Testis (tissue), 5 donors: ENCODE measurements around the gene ASB7. TPM values are rescaled to one million over a fixed set of nuclear protein-coding genes. Genes with fewer than 3 reads are reported as not detected.

Source experiments
- DNase-seq: peaks from one replicate; pipeline ENCODE4 v3.0.0-alpha.2; 2019
- H3K27ac ChIP-seq, 2 donors: fragments of 200-600 bp; sonication (generic); one replicate each; pipeline ENCODE4 v1.5.1; 2019
- H3K27me3 ChIP-seq: fragments of 200-600 bp; sonication (generic); one replicate; pipeline ENCODE4 v1.5.1; 2019
- H3K36me3 ChIP-seq: fragments of 200-600 bp; sonication (generic); one replicate; pipeline ENCODE4 v1.5.1; 2017; ENCODE audit warnings: low read depth; ENCODE audit errors: missing control alignments
- H3K4me1 ChIP-seq: fragments of 200-600 bp; sonication (generic); one replicate; pipeline ENCODE4 v1.5.1; 2019
- H3K4me3 ChIP-seq, 2 donors: fragments of 200-600 bp; sonication (generic); one replicate each; pipeline ENCODE4 v1.5.1; 2017 to 2019
- H3K9me3 ChIP-seq: fragments of 200-600 bp; sonication (generic); one replicate; pipeline ENCODE4 v1.5.1; 2017
- POLR2A ChIP-seq: fragments of 450-650 bp; IDR thresholded peaks from one replicate; pipeline ENCODE4 v1.6.1; 2017; ENCODE audit warnings: antibody characterized with exemption, mild to moderate bottlenecking, moderate library complexity
- WGBS, 2 donors: methylation state at CpG; one replicate each; pipeline ENCODE4 v1.1.5; 2018; 5-methylcytosine and 5-hydroxymethylcytosine counted together
- intact Hi-C: fragments of 100-400 bp; cut with DNase I; formaldehyde crosslinking; loops from one replicate; pipeline ENCODE4 v1.15.1; 2023; ENCODE audit warnings: low total_unique reads
- long read RNA-seq, 2 donors: transcript quantifications; one replicate each; lab custom pipeline, GENCODE V29; 2026
- polyA plus RNA-seq: library from polyadenylated mRNA; stranded (reverse); fragments of 350-450 nt; fragmentation: Illumina TruSeq; extraction: RNeasy Lipid Tissue Mini Kit (QIAGEN cat#74804); gene quantifications from one replicate; pipeline ENCODE4 v1.2.3, GENCODE V29; 2014; ENCODE audit warnings: low read depth, low replicate concordance; ENCODE audit not compliant: insufficient read depth
- total RNA-seq, 2 donors: library from RNA; depleted of rRNA; stranded (reverse); fragments of >200 nt; gene quantifications; one replicate each; pipeline ENCODE4 v1.2.3, GENCODE V29; 2016
- TF ChIP-seq, protein P1 (sequence below), 3 experiments: fragments of 450-650 bp in 2 of 3; fragments of 200-600 bp in 1 of 3; sonication (generic) in 1 of 3; IDR thresholded peaks; one replicate each; pipeline ENCODE4 v1.5.1; 2016 to 2019; ENCODE audit warnings: antibody characterized with exemption in 3 of 3, mild to moderate bottlenecking in 2 of 3, moderate library complexity in 1 of 3

ASB7 gene, protein sequence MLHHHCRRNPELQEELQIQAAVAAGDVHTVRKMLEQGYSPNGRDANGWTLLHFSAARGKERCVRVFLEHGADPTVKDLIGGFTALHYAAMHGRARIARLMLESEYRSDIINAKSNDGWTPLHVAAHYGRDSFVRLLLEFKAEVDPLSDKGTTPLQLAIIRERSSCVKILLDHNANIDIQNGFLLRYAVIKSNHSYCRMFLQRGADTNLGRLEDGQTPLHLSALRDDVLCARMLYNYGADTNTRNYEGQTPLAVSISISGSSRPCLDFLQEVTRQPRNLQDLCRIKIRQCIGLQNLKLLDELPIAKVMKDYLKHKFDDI
- total RNA-seq, result 10 to 100 TPM; 23.6 to 23.9 TPM
- polyA plus RNA-seq, result 13.4 TPM
- long read RNA-seq, donor 1, partial matches to known transcripts, result 0 of 1 reads
- long read RNA-seq, donor 1, other reads (novel, unspliced or antisense), result 0 of 1 reads
- long read RNA-seq, donor 2, full-length matches to known transcripts, result 5 of 5 reads
- long read RNA-seq, donor 2, partial matches to known transcripts, result 0 of 5 reads
- long read RNA-seq, donor 2, other reads (novel, unspliced or antisense), result 0 of 5 reads

GRCh38 chr15:100602064-100602822, at the start of gene ASB7, which contains the start of gene LINS1:
ASB7 (plus strand) TSS chr15:100602589; CDS start chr15:100612217, 9,628 bp downstream.
LINS1 (minus strand) TSS chr15:100602184; CDS start chr15:100580842, 21,342 bp downstream.
- intact Hi-C loops, result no loop called here
- 0 to 1% methylated on average over 25 to 38 of the region's 51 CpGs for WGBS, 2 donors
- H3K36me3 ChIP-seq, result no peaks in the 10 kb centered on the region

GRCh38 chr15:100553468-100553867, 48.9 kb upstream of the ASB7 start:
- DNase-seq, result no peak
- TF ChIP-seq, protein P1, sequence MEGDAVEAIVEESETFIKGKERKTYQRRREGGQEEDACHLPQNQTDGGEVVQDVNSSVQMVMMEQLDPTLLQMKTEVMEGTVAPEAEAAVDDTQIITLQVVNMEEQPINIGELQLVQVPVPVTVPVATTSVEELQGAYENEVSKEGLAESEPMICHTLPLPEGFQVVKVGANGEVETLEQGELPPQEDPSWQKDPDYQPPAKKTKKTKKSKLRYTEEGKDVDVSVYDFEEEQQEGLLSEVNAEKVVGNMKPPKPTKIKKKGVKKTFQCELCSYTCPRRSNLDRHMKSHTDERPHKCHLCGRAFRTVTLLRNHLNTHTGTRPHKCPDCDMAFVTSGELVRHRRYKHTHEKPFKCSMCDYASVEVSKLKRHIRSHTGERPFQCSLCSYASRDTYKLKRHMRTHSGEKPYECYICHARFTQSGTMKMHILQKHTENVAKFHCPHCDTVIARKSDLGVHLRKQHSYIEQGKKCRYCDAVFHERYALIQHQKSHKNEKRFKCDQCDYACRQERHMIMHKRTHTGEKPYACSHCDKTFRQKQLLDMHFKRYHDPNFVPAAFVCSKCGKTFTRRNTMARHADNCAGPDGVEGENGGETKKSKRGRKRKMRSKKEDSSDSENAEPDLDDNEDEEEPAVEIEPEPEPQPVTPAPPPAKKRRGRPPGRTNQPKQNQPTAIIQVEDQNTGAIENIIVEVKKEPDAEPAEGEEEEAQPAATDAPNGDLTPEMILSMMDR (IDR thresholded peaks at IDR 0.05), result no peak
- no peak for TF ChIP-seq POLR2A
- 82 to 84% methylated on average over 16 of the region's 16 CpGs for WGBS, 2 donors
- Histone ChIP-seq H3K27ac (no peak overlapping the region), H3K36me3 (no peaks in the 10 kb centered on the region), H3K4me1 (no peaks in the 10 kb centered on the region), H3K27me3 (no peaks in the 10 kb centered on the region), H3K9me3 (no peaks in the 10 kb centered on the region), H3K4me3 (no peak overlapping the region)
- intact Hi-C loops, result no loop called here

More at GRCh38 chr15:100602064-100602822, at the start of gene ASB7, which contains the start of gene LINS1:
- DNase-seq, result peak; percentile 100
- Histone ChIP-seq H3K27ac (peak within 1 kb of the TSS; percentile 72 to 82), H3K4me3 (peak within 1 kb of the TSS; percentile 90 to 91), H3K27me3 (no peaks in the 10 kb centered on the region), H3K9me3 (no peaks in the 10 kb centered on the region), H3K4me1 (peaks cover 19% of the 10 kb centered on the region)
- TF ChIP-seq POLR2A, result no peak
- TF ChIP-seq, protein P1 (IDR thresholded peaks at IDR 0.05), result peak in 2 of 3 experiments; percentile 5 to 19

- Histone ChIP-seq H3K36me3 (no peaks in the 10 kb centered on the region), H3K27ac (no peak overlapping the region), H3K4me1 (no peaks in the 10 kb centered on the region), H3K9me3 (no peaks in the 10 kb centered on the region), H3K4me3 (peak overlapping the region; percentile 39 to 48), H3K27me3 (no peaks in the 10 kb centered on the region)
- 85 to 89% methylated on average over 8 to 50 of the region's 50 CpGs for WGBS, 2 donors
- TF ChIP-seq POLR2A, result no peak
- TF ChIP-seq, protein P1 (IDR thresholded peaks at IDR 0.05), result no peak
- intact Hi-C loops, result no loop called here
- no peak for DNase-seq
These were observed 43.6 kb upstream of the ASB7 start for GRCh38 chr15:100558771-100559254.

- WGBS, 2 donors, result 61 to 78% methylated on average over 2 of the region's 2 CpGs
- intact Hi-C loops, result no loop called here
These were observed 43.1 kb upstream of the ASB7 start for GRCh38 chr15:100559330-100559729.

More at GRCh38 chr15:100559330-100559729, 43.1 kb upstream of the ASB7 start:
- Histone ChIP-seq H3K4me1 (no peaks in the 10 kb centered on the region), H3K27me3 (no peaks in the 10 kb centered on the region), H3K36me3 (no peaks in the 10 kb centered on the region), H3K27ac (no peak overlapping the region), H3K9me3 (no peaks in the 10 kb centered on the region), H3K4me3 (peak overlapping the region in 1 of 2 donors; percentile 48)
- TF ChIP-seq POLR2A, result no peak
- TF ChIP-seq, protein P1 (IDR thresholded peaks at IDR 0.05), result no peak
- DNase-seq, result no peak
